HG02623 (cell line): ENCODE data around the gene GGT6.

ENCODE experiments used
- ATAC-seq: cut with Tn5 transposase; IDR thresholded peaks from one replicate; pipeline ENCODE4 v1.9.1; 2021; ENCODE audit warnings: moderate library complexity; ENCODE audit not compliant: unreplicated experiment

Gene GGT6

DNA sequence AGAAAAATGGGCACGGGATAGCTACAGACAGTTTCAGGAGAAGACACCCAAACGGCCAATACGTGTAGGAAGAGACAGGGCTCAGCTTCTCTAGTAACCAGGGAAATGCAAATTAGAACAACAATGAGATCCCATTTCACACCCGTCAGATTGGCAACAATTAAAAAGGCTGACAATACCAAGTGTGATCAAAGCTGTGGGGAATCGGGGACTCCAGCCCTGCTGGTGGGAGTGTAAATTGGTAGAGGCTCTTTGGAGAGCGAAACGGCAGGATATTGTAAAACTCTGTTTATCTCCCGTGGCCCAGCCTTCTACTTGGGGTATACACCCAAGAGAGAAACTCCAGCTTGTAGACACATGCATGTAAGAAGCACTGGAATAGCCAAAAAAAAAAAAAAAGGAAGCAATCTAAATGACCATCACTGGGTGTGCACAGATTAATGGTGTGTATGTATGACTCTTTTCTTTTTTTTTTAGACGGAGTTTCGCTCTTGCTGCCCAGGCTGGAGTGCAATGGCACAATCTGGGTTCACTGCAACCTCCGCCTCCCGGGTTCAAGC is 32.7 kb downstream of the GGT6 start:
- ATAC-seq, result no peak

DNA sequence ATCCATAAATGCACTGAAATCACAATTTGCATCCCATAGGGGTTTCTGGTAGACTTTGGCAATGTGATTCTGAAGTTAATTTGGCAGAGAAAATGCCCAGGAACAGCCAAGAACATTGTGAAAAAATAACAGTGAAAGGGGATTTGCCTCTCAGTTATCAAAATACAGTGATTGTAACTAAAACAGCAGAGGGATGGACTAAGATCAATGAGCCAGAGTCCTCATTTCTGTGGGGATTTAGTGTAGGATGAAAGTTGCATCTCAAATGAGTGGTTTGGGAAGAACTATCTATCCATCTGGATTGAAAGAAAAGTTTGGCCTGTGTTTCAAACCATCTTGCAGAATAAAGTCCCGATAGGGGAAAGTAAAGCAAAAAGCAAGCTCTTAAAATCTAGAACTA is 33.2 kb downstream of the GGT6 start:
- no peak for ATAC-seq

DNA sequence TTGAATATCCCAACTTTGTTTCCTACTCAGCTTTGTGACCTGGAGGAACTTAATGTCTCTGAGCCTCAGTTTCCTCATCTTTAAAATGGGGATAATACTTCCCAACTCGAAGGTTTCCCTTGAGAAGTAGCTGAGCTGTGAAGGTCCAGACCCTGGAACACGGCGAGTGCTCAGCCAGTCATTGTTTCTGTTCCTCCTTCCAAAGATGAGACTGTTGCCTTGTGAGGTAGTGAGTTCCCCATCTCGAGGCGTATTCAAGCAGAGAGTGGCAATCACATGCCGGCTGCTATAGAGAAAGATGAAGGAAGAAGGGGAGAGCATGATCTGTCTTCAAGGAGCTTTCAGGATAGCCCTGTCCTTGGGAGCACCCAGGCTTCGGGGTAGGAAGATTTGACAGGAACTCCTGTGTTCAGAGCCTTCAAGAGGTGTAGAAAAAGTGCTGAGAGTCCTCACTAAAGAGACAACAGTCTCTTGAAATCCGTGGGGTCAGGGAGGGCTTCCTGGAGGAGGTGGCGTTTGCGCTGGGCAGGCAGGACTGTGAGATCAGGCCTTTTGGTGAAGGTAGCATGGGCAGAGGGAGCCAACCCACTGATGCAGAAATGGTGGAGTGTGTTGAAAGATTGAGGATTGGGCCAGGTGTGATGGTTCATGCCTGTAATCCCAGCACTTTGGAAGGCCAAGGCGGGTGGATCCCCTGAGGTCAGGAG is 34.5 kb downstream of the GGT6 start:
- no peak for ATAC-seq

DNA sequence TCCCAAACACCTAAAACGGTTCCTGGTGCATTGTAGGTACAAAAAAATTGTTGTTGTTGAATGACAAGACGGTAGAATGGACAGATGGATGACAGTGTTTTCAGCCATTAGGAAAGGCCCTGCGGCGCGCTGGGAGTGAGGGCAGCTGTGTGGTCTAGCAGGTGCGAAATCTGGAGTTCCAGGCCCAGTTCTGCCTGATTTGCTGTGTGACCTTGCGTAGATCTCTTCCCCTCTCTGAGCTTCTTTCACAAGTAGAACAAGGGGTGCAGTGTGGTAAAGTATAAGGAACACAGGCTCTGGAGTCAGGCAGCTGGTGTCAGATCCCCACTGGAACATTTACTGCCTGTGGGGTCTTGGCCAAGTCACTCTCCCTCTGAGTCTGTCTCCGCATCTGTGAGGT is 36.4 kb downstream of the GGT6 start:
- ATAC-seq, result no peak

GRCh38 chr17:4522661-4523060 is 37.7 kb downstream of the GGT6 start:
- ATAC-seq, result no peak

DNA sequence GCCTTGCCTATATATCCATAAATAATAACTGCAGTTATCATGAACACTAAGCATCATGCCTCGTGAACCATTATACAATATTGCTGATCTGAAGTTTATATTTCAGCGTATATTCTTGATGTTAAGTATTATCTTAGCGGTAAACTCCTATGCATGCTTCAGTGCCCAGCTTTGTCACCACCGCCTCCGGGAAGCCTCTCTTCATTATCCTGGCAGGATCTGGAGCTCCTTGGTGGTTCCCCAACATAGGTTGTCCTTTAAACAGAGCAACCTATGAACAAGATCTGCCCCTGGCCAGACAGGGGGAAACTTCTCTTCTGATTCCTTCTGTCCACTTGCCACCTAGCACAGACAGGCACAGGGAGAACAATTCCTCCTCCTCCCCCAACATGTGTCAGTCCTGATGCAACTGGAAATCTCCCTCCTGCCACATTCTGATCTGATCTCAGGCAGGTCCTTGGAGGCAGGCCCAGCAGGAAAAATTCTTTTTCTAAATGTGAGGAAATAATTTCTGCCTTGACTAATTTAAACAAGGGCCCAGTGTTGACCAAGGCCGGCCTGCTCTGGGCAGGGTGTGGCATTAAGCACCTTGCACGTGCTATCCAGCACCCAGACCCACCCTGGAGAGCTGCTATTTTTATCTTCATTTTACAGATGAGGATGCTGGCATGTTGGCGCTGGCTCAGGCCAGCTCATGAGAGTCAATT is 39.3 kb downstream of the GGT6 start:
- ATAC-seq, result no peak

GRCh38 chr17:4520060-4520893 is 40.1 kb downstream of the GGT6 start:
- no peak for ATAC-seq

GRCh38 chr17:4519361-4519788 is 41.0 kb downstream of the GGT6 start:
- no peak for ATAC-seq

- no peak for ATAC-seq
Observed at GRCh38 chr17:4518901-4519300, 41.5 kb downstream of the GGT6 start.

GRCh38 chr17:4516735-4517134 is 43.6 kb downstream of the GGT6 start:
- ATAC-seq, result no peak

GRCh38 chr17:4515501-4515900 is 44.9 kb downstream of the GGT6 start:
- no peak for ATAC-seq

GRCh38 chr17:4514779-4515178 is 45.6 kb downstream of the GGT6 start:
- no peak for ATAC-seq

- ATAC-seq, result no peak
Observed at GRCh38 chr17:4514206-4514605, 46.2 kb downstream of the GGT6 start.

DNA sequence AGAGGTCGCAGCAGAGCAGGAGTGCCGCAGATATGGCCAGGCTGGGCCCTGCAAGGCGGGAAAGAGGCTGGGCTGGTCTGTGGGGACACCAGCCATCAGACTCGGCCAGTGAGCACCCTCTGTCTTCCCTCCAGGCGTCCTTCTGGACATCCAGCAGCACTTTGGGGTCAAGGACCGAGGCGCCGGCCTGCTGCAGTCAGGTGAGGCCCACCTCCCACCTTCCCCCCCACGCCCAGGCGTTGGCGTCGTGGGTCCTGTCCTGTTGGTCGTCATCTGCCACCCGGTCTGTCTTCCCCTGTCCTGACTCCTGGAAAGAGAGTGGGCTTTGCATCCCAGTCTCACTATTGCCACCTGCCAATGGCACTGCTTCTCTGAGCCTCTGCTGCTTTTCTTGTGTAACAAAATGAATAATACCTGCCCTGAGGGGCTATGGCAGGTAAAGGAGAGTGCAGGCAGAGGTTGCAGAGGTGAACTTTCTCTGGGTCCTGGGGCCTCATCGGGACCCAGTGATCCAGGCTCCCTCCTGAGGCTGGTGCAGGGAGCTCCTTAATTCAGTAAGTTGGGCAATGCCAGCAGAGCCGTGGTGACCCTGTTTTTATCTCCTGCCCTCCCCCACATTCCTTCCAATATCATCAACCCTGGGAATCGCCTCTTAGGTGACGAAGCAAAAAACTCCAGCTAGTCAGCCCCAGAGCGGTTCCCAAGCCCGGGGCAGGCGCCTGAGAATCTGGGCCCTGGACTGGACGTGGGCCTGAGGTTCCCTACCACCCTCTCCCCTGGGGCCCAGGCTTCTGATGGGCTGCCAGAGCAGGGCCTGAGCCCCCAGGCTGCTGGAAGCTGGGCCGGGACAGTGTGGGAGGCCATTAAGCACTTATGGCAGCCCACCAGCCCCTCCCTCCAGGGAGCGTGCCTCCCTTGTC is 47.0 kb downstream of the GGT6 start:
- ATAC-seq, result no peak

DNA sequence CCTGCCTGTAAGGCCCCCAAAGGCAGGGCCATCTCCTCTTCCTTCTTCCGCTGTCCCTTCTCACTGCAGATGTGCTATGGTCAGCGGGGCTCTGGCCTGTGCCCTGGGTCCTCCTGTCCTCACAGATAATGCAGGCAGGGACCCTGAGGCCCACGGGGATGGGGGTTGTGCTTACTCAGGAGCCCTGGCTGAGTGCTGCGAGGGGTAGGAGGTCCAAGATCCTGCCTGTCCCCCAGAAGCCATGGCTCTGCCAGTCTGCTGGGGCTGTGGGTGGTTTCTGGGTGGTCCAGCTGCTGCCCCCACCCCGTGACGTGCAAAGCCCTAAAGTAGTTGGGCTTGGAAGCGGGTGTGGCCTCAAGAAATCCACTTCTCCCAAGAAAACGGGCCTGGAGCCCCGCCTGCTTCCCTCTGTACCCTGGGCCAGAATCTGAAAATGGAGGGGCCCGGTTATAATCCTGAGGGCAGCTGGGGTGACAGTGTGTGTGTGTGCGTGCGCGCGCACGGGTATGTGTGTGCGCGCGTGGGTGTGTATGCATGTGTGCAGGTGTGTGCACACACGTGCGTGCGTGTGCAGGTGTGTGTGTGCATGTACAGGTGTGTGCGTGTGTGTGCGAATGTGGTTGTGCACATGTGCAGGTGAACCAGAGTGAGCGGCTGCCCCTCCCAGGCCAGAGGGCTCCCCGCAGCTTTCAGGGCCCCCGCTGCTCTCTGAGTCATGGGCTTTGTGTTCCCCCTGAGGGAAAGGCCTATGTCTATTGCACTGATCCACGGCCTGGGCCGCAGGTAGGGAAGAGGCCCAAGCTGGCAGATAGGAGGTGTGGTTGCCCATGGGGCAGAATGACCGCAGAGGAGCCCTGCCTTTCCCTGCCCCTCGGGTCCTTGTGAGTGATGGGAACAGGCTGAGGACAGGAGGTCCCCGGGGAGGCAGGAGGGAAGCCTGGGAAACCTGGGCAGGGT is 47.9 kb downstream of the GGT6 start:
- ATAC-seq, result no peak

GRCh38 chr17:4511199-4511932 is 49.0 kb downstream of the GGT6 start:
- no peak for ATAC-seq

DNA sequence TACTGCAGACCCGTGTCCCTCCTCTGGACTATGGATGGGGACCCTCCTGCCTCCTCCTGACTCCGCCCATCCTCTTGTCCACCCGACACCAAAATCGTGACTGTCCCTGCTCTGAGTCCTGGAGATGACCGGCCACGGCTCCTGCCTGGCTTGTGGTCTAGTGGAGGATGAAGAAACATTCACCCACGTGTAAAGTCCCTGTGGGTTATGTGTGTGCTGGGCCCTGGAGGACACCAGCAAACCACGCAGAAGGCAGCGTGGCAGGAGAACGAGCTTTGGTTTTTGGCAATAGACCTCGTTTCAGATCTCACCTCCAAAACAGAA is 49.8 kb downstream of the GGT6 start:
- ATAC-seq, result no peak

- ATAC-seq, result no peak
Observed at GRCh38 chr17:4509923-4510617, 50.3 kb downstream of the GGT6 start.
